Suppressor macrophage treated with lipopolysaccharide for 4 hours (primary cell): Measurements from ENCODE around the gene KAZN.
A peak's percentile ranks its signal among the peaks of the same experiment; 100 is the strongest.

Source experiments
- DNase-seq: peaks from one replicate; pipeline ENCODE4 v3.0.0-alpha.2; 2020

KAZN gene

DNA sequence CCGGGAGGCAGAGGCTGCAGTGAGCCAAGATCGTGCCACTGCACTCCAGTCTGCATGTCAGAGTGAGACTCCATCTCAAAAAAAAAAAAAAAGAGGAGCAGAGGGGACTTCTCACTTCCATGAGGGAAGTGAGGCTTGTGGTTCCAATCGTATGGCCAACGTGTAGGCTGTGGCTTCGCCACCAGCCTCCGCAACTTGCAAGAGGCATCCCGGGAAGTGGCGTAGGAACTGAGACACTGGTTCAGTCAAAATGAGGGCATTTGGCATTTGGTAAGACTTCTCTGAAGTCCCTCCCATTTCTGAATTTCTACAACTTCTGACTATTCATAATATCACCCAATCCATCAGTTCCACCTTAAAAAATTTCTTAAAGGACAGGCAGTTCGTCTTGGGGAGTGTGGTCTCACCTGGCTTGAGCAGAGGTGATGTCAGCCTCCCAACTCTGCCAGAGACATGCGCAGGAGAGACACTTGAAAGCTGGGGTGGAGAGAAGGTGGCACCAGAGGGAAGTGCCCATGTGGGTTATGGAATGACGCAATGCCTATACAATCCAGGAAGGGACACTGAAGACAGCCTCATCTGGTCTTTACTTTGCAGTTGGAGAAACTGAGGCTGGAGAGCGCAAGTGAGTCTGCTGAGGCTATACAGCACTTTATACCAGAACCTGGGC, 17.2 kb downstream of the KAZN start:
- peak; percentile 71 for DNase-seq

GRCh38 chr1:14616632-14617396, 18.3 kb downstream of the KAZN start:
- DNase-seq, result no peak

GRCh38 chr1:14617791-14618190, 19.3 kb downstream of the KAZN start:
- no peak for DNase-seq

DNA sequence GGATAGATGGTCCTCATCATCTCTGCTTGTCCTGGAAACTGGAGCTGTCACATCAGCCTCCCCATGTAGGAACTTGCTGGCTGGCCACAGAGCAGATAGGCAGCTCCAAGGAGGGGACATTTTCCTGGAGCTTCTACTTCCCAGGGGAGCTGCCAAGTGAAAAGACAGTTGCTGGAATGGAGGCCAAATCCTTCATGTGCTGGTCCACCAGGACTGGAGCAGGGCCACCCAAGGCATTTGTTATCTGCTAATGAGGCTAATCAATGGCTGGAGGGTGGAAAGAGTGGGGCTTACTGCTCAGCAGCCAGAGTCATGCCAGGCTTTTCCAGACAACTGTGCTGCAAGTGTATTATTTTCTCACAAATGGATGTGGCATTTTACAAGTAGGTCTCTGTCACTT, 22.5 kb downstream of the KAZN start:
- no peak for DNase-seq

DNA sequence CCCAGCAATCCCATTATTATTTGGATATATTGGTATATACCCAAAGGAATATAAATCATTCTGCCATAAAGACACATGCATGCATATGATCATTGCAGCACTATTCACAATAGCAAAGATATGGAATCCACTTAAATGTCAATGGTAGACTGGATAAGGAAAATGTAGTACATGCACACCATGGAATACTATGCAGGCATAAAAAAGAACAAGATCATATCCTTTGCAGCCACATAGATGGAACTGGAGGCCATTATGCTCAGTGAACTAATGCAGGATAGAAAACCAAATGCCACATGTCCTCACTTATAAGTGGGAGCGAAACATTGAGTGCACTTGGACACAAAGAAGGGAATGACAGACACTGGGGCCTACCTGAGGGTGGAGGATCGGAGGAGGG, 24.6 kb downstream of the KAZN start:
- no peak for DNase-seq

GRCh38 chr1:14624941-14625340, 26.5 kb downstream of the KAZN start:
- no peak for DNase-seq

DNA sequence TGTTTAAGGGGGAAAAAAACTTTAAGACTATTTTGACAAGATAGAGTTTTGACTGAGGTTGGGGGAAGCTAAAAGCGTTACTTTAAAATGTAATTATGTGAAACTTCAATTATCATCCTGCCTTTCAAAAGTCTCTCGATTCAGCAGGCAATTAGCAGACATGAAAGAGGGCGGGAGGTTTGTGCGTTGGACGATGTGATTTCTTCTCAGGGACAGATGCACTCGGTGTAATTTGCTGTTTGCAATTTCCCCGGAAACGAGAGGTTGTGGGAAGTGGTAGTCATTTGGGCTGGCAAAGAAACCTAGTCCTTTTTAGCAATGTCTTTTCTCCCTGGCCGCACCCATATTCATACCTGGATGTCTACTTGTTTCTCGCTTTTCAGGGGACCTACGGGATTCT, 27.1 kb downstream of the KAZN start:
- DNase-seq, result no peak

DNA sequence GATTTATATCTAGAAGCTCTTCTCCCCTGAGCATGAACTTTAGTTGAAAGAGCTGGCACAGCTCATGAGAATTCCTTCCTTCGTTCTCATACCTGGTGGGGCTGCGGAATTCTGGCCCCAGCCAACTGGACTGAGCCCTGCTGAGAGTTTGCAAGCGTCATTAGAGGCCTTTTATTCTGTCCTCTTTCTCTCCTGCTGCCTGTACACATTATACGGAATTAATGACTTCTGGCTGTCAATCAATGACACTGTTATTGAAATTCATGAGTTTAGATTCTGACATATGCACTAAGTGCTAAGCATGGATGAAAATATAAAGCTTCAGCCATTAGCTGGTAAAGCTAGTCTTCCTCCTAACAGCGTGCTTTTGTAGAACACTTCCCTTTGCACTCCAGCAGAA, 27.5 kb downstream of the KAZN start:
- no peak for DNase-seq

DNA sequence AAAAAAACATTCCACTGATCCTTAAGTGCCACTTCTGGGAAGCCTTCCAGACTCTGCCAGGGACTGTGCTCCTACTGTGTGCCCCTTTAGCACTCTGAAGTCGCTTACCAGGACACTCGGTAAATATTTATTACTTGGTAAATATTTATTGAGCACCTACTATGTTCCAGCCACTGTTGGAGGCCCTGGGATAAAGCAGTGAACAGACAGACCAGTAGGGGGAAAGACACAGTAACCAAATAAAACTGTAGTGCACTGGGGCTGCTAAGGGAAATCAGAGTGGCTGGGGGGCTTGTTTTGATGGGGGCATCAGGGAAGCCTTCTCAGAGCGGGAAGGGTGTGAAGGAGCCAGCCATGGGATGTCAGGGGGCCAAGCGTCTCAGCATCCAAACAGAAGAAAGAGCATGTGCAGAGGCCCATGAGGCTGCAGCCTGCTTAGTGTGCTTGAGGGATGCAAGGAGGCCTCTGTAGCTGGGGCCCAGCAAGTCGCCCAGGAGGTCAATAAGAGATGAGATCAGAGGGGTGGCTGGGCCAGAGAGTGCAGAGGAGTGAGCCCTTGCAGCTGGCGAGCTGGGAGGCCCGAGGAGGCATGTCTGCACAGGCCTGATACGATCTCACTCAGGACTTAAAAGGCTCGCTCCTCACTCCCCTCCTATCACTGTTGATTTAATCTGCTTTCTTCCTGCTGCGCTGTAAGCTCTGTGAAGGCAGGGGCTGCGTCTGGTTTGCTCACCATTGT, 28.6 kb downstream of the KAZN start:
- no peak for DNase-seq

GRCh38 chr1:14627608-14628489, 29.4 kb downstream of the KAZN start:
- no peak for DNase-seq

DNA sequence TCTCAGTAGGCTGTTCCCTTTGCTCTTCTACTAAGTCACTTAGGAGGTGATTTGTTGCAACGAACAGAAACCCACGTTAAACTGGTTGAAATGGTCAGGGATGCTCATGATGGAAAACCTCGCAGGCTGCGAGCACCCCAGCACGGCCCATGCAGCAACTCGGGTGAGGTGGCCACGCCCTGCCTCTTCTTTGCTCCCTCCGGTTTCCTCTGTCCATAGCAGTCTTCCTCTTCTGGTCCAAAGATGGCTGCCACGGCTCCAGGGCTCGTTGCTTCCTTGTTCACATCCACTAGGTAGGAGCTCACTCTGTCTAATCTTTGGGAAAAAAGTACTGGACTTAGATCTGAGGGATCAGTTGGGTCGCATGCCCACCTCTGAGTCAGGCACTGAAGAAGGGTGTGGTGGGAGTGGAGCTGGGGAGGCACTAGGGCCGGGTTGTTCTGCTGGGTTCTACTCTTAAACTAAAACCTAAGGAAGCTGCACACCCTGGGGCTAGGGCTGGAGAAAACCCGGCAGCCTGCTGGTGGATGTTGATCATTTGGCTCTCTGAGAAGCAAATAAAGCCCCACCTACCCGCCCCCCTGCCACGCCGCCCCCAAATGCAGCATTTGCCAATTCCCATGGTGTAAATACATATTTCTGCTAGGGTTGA, 31.0 kb downstream of the KAZN start:
- DNase-seq, result no peak

- no peak for DNase-seq
Measured at GRCh38 chr1:14630986-14631385, 32.5 kb downstream of the KAZN start.

GRCh38 chr1:14631421-14631820, 32.9 kb downstream of the KAZN start:
- no peak for DNase-seq

DNA sequence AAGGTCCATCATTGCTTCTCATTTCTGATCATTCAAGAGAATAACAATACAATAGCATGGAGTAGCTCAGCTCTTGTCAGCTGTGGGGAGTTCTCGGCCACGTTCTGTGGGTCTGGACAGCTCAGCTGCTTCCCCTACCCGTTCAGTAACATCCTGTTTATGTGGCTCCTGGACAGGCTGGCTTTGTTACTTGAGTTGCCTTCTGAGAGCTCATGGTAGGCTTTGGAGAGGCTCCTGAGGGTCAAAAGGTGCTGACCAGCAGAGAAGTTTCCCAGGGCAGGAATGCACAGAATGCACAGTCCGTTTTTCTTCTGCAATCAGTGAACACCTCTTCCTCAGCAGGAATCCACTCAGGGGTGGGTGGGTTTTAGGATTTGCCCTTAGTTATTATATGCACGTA, 36.0 kb downstream of the KAZN start:
- no peak for DNase-seq

- no peak for DNase-seq
Measured at GRCh38 chr1:14635421-14635820, 36.9 kb downstream of the KAZN start.

DNA sequence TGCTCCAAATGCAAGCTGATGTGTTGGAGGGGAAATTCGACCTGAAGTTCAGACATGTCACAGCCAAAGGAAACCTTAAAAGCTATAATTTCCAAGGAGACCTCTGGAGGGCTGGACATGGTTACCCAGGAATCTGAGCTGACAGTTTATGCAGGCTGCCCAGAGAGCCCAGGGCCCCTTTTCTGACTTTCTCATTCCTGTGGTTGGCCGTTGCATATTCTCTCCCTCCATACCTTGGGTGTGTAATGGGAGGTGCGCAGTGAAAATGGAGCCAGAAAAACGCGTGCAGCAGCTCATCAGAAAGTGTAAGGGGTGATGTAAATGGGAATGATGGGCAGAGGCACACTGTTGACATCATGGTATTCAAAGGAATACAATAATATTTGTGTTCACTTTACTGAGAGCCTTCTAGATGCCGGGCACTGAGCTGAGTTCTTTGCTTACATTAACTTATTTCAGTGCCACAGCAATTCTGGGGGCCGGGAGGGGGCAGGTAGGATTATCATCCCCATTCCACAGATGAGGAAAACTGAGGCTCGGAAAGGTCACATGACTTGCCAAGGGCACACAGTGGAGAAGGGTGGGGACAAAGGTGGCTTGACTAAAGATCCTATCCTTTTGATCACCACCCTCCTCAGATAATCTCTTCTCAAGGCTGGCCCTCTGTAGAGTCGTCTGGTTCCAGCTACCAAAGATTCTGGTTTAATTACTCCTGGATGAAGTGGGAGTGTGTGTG, 38.6 kb downstream of the KAZN start:
- DNase-seq, result no peak

DNA sequence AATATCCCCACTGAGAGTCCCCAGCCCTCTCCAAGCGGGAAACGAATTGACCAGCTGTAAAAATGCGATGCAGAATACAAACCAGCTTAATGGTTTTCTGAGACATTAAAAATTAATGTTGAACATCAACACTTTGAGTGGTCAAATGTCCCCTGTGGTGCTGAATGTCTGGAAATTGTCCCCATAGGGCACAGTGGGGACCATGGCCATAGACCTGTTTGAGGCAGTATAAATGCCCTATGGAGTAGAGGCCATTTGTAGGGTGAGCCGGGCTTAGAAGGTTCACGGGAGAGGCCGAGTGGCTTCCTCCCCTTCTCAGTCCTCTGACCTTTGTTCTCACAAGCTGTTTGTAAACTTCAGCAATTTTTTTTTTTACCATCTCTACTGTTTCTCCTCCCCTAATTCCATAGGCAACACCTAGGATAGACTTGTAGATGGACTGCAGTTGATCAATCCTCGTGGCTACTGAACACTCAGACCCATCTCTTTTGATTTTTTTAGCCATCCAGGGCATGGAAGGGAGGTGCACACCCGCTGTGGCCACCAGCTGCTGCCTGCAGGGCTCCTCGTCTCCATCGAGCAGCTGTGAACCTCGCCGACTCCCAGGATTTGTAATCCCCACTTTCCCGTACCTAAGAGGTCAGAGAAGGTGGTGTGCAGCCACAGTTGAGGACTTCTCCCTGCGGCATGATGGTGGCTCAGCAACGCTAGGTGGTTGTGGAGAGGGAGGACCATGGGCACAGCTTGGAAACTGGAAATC, 41.0 kb downstream of the KAZN start:
- no peak for DNase-seq

DNA sequence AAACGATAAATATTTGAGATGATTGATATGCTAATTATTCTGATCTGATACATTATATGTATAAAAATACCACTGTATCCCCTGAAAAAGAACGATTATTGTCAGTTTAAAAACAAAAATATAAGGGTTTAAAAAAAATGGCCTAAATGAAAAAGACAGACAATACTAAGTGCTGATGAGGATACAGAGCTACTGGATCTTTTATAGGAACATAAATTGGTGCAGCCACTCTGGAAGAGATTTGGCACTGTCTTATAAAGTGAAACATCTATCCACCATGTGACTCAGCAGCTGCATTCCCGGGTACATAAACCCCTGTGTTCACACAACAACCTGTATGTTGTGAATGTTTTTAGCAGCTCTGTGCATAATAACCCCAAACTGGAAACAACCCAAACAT, 44.2 kb downstream of the KAZN start:
- no peak for DNase-seq

DNA sequence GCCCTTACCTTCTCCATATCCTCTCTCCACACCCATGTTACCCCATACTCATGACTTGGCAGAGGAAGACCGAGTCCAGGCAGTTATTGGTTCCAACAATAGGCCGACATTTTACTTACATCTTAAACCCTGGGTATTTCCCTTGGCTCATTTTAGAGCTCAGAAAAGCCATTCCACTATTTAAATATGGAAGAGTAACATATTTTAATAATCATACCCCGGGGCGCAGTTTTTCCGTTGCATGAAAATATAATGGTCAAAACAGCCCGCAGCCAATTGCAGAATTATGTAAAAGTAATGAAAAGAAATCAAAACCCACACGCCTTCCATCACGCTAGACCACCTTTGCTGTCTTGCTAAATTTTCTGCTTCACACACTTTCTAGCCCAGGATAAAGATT, 48.5 kb downstream of the KAZN start:
- DNase-seq, result no peak

DNA sequence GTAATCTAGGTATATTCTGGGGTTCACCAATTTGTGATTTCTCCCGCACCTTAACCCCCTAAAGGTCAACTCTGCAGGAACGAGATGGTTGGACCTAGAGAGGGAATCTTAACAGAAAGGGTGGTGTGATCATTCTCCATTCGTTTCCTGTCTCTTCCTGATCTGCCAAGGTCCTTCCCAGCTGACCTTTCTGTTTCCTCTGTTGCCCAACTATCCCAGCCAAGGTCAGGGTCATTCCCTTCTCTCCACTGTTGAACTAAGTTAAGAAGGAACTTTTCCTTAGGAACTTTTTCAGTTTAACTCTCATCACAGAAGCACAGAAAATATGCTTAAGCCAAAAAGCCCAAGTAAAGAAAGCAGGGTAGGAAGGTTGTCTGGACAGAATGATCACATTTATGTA, 49.3 kb downstream of the KAZN start:
- no peak for DNase-seq

GRCh38 chr1:14648391-14648790, 49.9 kb downstream of the KAZN start:
- DNase-seq, result no peak
